Endothelial cell of umbilical vein (primary cell): Measurements from ENCODE around the gene CHD6. TPM values are rescaled to one million over a fixed set of nuclear protein-coding genes. Genes with fewer than 3 reads are reported as not detected.

Experiments
- BruUV-seq: library from RNA; stranded (reverse); fragments of 400-500 nt; replicated peaks from 2 replicates; lab custom pipeline; 2021; lab: Mats Ljungman, UMichigan
- CTCF ChIA-PET: fragments of 300-600, 350-600 bp; sonication (Branson Sonifier 250); formaldehyde crosslinking; loops from one replicate; lab custom pipeline; 2021; ENCODE audit warnings: antibody characterized with exemption, inconsistent platforms; lab: Charles Lee
- POLR2A ChIA-PET: fragments of 300-600, 350-600 bp; sonication (Branson Sonifier 250); formaldehyde crosslinking; loops from one replicate; lab custom pipeline; 2021; ENCODE audit warnings: antibody characterized with exemption, inconsistent platforms; lab: Charles Lee
- DNase-seq: peaks from one replicate; pipeline ENCODE4 v3.0.0-alpha.2; 2011; ENCODE audit warnings: low read depth, low spot score
- FAIRE-seq: peaks from 2 replicates; lab custom pipeline; 2011; peaks lifted over from hg19 to GRCh38; lab: Jason Lieb, UNC
- H2AFZ ChIP-seq: 2 replicates; pipeline ENCODE4 v1.6.0; 2012; ENCODE audit warnings: low read depth, low read length, control low read depth, inconsistent platforms
- H3K27ac ChIP-seq: 2 replicates; pipeline ENCODE4 v1.5.1; 2011; ENCODE audit warnings: low read depth, mild to moderate bottlenecking, control low read depth, low read length, moderate library complexity; ENCODE audit not compliant: insufficient read depth
- H3K27me3 ChIP-seq, 2 experiments: 2 replicates each; pipeline versions ENCODE4 v1.6.0 to v1.6.1; 2011; ENCODE audit warnings: low read length in 2 of 2, mixed read lengths in 1 of 2; ENCODE audit not compliant: control insufficient read depth in 2 of 2, insufficient read depth in 2 of 2
- H3K36me3 ChIP-seq, 2 experiments: 2 replicates in 1 of 2; 3 replicates in 1 of 2; pipeline ENCODE4 v1.5.1; 2011; ENCODE audit warnings: low read length in 2 of 2, mild to moderate bottlenecking in 1 of 2, moderate library complexity in 1 of 2; ENCODE audit not compliant: control insufficient read depth in 2 of 2, insufficient read depth in 2 of 2; ENCODE audit errors: extremely low read depth in 1 of 2
- H3K4me1 ChIP-seq: 3 replicates; pipeline ENCODE4 v1.5.1; 2011; ENCODE audit warnings: mild to moderate bottlenecking, low read length; ENCODE audit not compliant: control insufficient read depth, insufficient read depth; ENCODE audit errors: extremely low read depth
- H3K4me2 ChIP-seq: 2 replicates; pipeline ENCODE4 v1.6.1; 2011; ENCODE audit warnings: low read length, control low read depth, mixed read lengths; ENCODE audit not compliant: insufficient read depth
- H3K4me3 ChIP-seq, 3 experiments: fragments of 200-600 bp in 1 of 3; sonication (generic), shearing (Covaris generic) in 1 of 3; replicated peaks in 1 of 3; 2 replicates each; pipeline ENCODE4 v1.5.1; 2011 to 2016; ENCODE audit warnings: control low read depth in 3 of 3, low read length in 3 of 3, mild to moderate bottlenecking in 2 of 3, inconsistent platforms in 1 of 3, low read depth in 1 of 3, moderate library complexity in 1 of 3; ENCODE audit not compliant: insufficient read depth in 1 of 3
- H3K79me2 ChIP-seq: 2 replicates; pipeline ENCODE4 v1.6.0; 2012; ENCODE audit warnings: low read length, inconsistent platforms; ENCODE audit not compliant: control insufficient read depth, insufficient read depth
- H3K9ac ChIP-seq: replicated peaks from 2 replicates; pipeline ENCODE3; 2011; ENCODE audit warnings: low read length, control low read depth; ENCODE audit not compliant: insufficient read depth; ENCODE audit errors: extremely low read depth
- H3K9me1 ChIP-seq: replicated peaks from 3 replicates; pipeline ENCODE4 v1.6.0; 2011; ENCODE audit warnings: mild to moderate bottlenecking, low read length; ENCODE audit not compliant: control insufficient read depth, insufficient read depth; ENCODE audit errors: extremely low read depth
- H3K9me3 ChIP-seq: replicated peaks from 2 replicates; pipeline ENCODE4 v1.5.1; 2012; ENCODE audit warnings: low read length, inconsistent platforms; ENCODE audit not compliant: control insufficient read depth, insufficient read depth
- H4K20me1 ChIP-seq: replicated peaks from 2 replicates; pipeline ENCODE3; 2011; ENCODE audit warnings: mild to moderate bottlenecking, low read length; ENCODE audit not compliant: control insufficient read depth, insufficient read depth; ENCODE audit errors: extremely low read depth
- CTCF ChIP-seq, 2 donors: IDR thresholded peaks; 1 replicate in 1 of 2; 2 replicates in 1 of 2; pipeline ENCODE4 v1.5.1; 2011; ENCODE audit warnings: low read length in 2 of 2, mild to moderate bottlenecking in 2 of 2, moderate library complexity in 2 of 2, control low read depth in 1 of 2, inconsistent platforms in 1 of 2, low read depth in 1 of 2; ENCODE audit not compliant: insufficient read depth in 1 of 2; ENCODE audit errors: extremely low read depth in 1 of 2
- EZH2 ChIP-seq: IDR thresholded peaks from 2 replicates; pipeline ENCODE4 v1.6.1; 2012; ENCODE audit warnings: borderline replicate concordance, low read depth, mild to moderate bottlenecking, moderate library complexity, low read length, inconsistent platforms; ENCODE audit not compliant: severe bottlenecking
- FOS ChIP-seq: IDR thresholded peaks from 2 replicates; pipeline ENCODE4 v1.6.1; 2011; ENCODE audit warnings: mild to moderate bottlenecking, low read length, moderate library complexity, borderline replicate concordance; ENCODE audit not compliant: insufficient read depth
- GATA2 ChIP-seq: IDR thresholded peaks from 2 replicates; pipeline ENCODE4 v1.7.0; 2011; ENCODE audit warnings: low read depth, mild to moderate bottlenecking, moderate library complexity, mixed read lengths, low read length; ENCODE audit not compliant: insufficient read length, insufficient read depth
- JUN ChIP-seq: IDR thresholded peaks from 2 replicates; pipeline ENCODE4 v1.6.1; 2011; ENCODE audit warnings: borderline replicate concordance, low read depth; ENCODE audit not compliant: insufficient read length, insufficient read depth
- MYC ChIP-seq: IDR thresholded peaks from one replicate; pipeline ENCODE4 v1.6.1; 2011; ENCODE audit warnings: mild to moderate bottlenecking, low read depth, low read length
- POLR2A ChIP-seq: IDR thresholded peaks from 2 replicates; pipeline ENCODE4 v1.6.1; 2012; ENCODE audit warnings: low read depth, mild to moderate bottlenecking, control low read depth, low read length
- POLR2AphosphoS5 ChIP-seq: IDR thresholded peaks from 2 replicates; pipeline ENCODE4 v1.6.1; 2012; ENCODE audit warnings: low read depth, mild to moderate bottlenecking, control low read depth, low read length, moderate library complexity; ENCODE audit not compliant: insufficient read depth
- dilution Hi-C: fragments of 300-500 bp; cut with MboI; formaldehyde crosslinking; loops from one replicate; pipeline ENCODE4 v1.15.0; 2019; ENCODE audit warnings: low sequenced_read_pairs; ENCODE audit not compliant: extremely low pct_ligation_motif_present
- intact Hi-C: fragments of 100-400 bp; cut with micrococcal nuclease; formaldehyde crosslinking; loops from one replicate; pipeline ENCODE4 v1.10.0; 2022
- polyA plus RNA-seq, 4 experiments: library from polyadenylated mRNA; depleted of rRNA in 3 of 4; stranded (reverse) in 3 of 4; unstranded in 1 of 4; fragments of >200 nt; gene quantifications; 2 replicates each; pipeline versions ENCODE4 v1.2.1 to v1.2.3, GENCODE V29; 2011 to 2012; ENCODE audit warnings: missing spikeins in 1 of 4
- total RNA-seq: library from RNA; stranded (reverse); gene quantifications from 2 replicates; pipeline ENCODE4 v1.2.3, GENCODE V29; 2021
- TF ChIP-seq, protein P1 (sequence below): IDR thresholded peaks from 2 replicates; pipeline ENCODE4 v1.6.1; 2011; ENCODE audit not compliant: insufficient read depth, insufficient read length

CHD6 gene
- total and polyA plus RNA-seq, 2 donors (not counting 3 experiments of a cell fraction or from before 2014, with no cell fraction given): 7.2 to 33.7 TPM

GRCh38 chr20:41559658-41560057 lies 58.5 kb downstream of the CHD6 start:
- Histone ChIP-seq H3K79me2 (peaks cover 13% of the 10 kb centered on the region), H3K9me1 (no peaks in the 10 kb centered on the region), H3K27ac (no peak overlapping the region), H3K9me3 (no peaks in the 10 kb centered on the region), H3K9ac (no peak overlapping the region), H3K36me3 (no peaks in the 10 kb centered on the region), H3K4me1 (no peaks in the 10 kb centered on the region), H4K20me1 (peaks cover 6% of the 10 kb centered on the region), H3K4me2 (no peak overlapping the region), H3K27me3 (no peaks in the 10 kb centered on the region), H2AFZ (no peak overlapping the region), H3K4me3 (no peak overlapping the region)
- DNase-seq: no peak
- no TSS peak for BruUV-seq
- dilution Hi-C loops (no loop called here), intact Hi-C loops (loop anchor here (10.0 kb wide), 1 partner anchor 65 kb away; no protein-coding TSS in a partner anchor)
- no peak for FAIRE-seq
- POLR2A ChIA-PET: no interaction called here
- CTCF ChIA-PET: no interaction called here
- no peak for TF ChIP-seq FOS

DNA sequence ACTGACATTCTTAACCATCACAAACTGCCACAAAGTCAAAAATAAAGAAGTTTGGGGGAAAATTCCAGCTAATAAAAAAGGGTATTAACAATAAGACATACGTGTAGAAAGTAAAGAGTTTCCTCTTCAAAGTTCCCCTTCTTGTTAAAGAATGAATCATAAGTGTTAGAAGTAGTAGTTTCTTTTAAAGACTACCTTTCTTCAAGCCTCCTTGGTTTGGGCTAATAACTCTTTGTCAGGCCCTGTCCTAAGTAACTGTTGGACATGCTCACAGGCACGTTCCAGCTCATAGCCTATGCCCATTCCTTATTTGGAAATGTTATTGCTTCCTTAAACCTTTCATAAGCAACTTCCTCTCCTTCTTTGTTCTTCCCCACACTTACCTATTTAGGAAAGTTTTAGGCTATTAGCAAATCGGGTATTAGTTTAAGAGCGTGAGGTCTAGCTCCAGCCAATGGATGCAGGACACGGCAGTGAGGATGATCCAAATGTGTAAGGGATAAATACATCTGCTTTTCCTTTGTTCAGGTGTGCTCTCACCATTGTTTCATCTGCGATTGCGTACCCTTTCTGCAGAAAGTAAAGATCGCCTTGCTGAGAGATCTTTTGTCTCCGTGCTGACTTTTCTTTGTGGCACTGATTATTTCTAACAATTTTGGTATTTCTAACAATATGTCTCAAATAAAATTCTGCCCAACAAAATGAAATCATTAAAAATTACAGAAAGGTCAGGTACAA lies 64.9 kb downstream of the CHD6 start:
- intact Hi-C loops (loop anchor here (10.0 kb wide), 1 partner anchor 59 kb away; no protein-coding TSS in a partner anchor), dilution Hi-C loops (no loop called here)
- ChIA-PET POLR2A (no interaction called here), CTCF (no interaction called here)
- BruUV-seq: no TSS peak
- Histone ChIP-seq H3K4me2 (no peak overlapping the region), H3K9me3 (no peaks in the 10 kb centered on the region), H3K4me3 (no peak overlapping the region), H3K9me1 (no peaks in the 10 kb centered on the region), H3K4me1 (no peaks in the 10 kb centered on the region), H2AFZ (no peak overlapping the region), H3K27me3 (no peaks in the 10 kb centered on the region), H3K79me2 (peaks cover 8% of the 10 kb centered on the region), H3K27ac (no peak overlapping the region), H3K36me3 (no peaks in the 10 kb centered on the region), H3K9ac (no peak overlapping the region), H4K20me1 (peaks cover 6% of the 10 kb centered on the region)
- FAIRE-seq (no peak), DNase-seq (no peak)
- no peak for TF ChIP-seq EZH2
- no peak for TF ChIP-seq POLR2A
- TF ChIP-seq, protein P1, sequence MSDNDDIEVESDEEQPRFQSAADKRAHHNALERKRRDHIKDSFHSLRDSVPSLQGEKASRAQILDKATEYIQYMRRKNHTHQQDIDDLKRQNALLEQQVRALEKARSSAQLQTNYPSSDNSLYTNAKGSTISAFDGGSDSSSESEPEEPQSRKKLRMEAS: no peak
- no peak for TF ChIP-seq POLR2AphosphoS5
- TF ChIP-seq JUN: no peak
- TF ChIP-seq CTCF (IDR thresholded peaks at IDR 0.05; ENCODE audit: extremely low read depth in 1 of 2, insufficient read depth in 1 of 2, low read depth in 1 of 2, low read length in 2 of 2): no peak
- TF ChIP-seq GATA2: no peak
- TF ChIP-seq MYC: no peak
- TF ChIP-seq FOS: no peak
